ENCODE measurements around the gene TOMM7. TPM values are rescaled to one million over a fixed set of nuclear protein-coding genes. Genes with fewer than 3 reads are reported as not detected.

Gene TOMM7
- polyA plus RNA-seq, 2 of the 4 experiments (the other 2 are of a cell fraction): 526 to 685 TPM

GRCh38 chr7:22771872-22772228, 50.8 kb downstream of the TOMM7 start:
- Histone ChIP-seq H3K9me3 (no peaks in the 10 kb centered on the region), H3K4me3 (no peak overlapping the region), H3K4me1 (no peaks in the 10 kb centered on the region), H3K4me2 (no peak overlapping the region), H3K27ac (no peak overlapping the region)
- ATAC-seq: no peak
- ChIA-PET CTCF (interaction anchor here (1.7 kb wide), 1 partner anchor 211 kb away, joined by 3 read pairs; no protein-coding TSS in a partner anchor), POLR2A (no interaction called here)
- WGBS (ENCODE audit: missing lambda C conversion rate): 53% methylated on average over 4 of the region's 4 CpGs
- no peak for DNase-seq (ENCODE audit: low read depth in 1 of 2, low spot score in 1 of 2)
- no peak for TF ChIP-seq HEYL (CRISPR knock-in tag; IDR thresholded peaks at IDR 0.05)
- no peak for TF ChIP-seq ESRRA (IDR thresholded peaks at IDR 0.05; ENCODE audit: borderline replicate concordance, low read length)
- FAIRE-seq: no peak

- no peaks in the 10 kb centered on the region for H3K4me1 ChIP-seq
- H3K9me3 ChIP-seq: no peaks in the 10 kb centered on the region
- ChIA-PET POLR2A (no interaction called here), CTCF (no interaction called here)
- WGBS (ENCODE audit: missing lambda C conversion rate): 67% methylated on average over 1 of the region's 1 CpG
- ATAC-seq (no peak), FAIRE-seq (no peak), DNase-seq (ENCODE audit: low read depth in 1 of 2, low spot score in 1 of 2) (no peak)
- no peak overlapping the region for H3K4me2 ChIP-seq
- no peak overlapping the region for H3K4me3 ChIP-seq
- TF ChIP-seq CTCF (IDR thresholded peaks at IDR 0.05) (no peak), ZSCAN20 (CRISPR knock-in tag; IDR thresholded peaks at IDR 0.05) (no peak), KDM1A (IDR thresholded peaks at IDR 0.05; ENCODE audit: low read depth) (no peak), NPAS2 (CRISPR knock-in tag; IDR thresholded peaks at IDR 0.05; ENCODE audit: borderline replicate concordance) (no peak), POLR2AphosphoS2 (conservative IDR thresholded peaks at IDR 0.05; ENCODE audit: low read length) (no peak), BCL3 (IDR thresholded peaks at IDR 0.05) (no peak), ATOH8 (CRISPR knock-in tag; IDR thresholded peaks at IDR 0.05; ENCODE audit: low read depth) (no peak), E2F6 (IDR thresholded peaks at IDR 0.05; ENCODE audit: borderline replicate concordance, low read depth) (no peak), EP300 (IDR thresholded peaks at IDR 0.05) (no peak)
- no peak overlapping the region for H3K27ac ChIP-seq
Observed at GRCh38 chr7:22771194-22771871, 51.3 kb downstream of the TOMM7 start.

- DNase-seq (ENCODE audit: low read depth in 1 of 2, low spot score in 1 of 2): no peak
- TF ChIP-seq ELK1 (IDR thresholded peaks at IDR 0.05; ENCODE audit: low read depth, low read length) (no peak), HOXA7 (CRISPR knock-in tag; IDR thresholded peaks at IDR 0.05) (no peak), MYC (IDR thresholded peaks at IDR 0.05; ENCODE audit: borderline replicate concordance, low read length) (no peak), CBX2 (IDR thresholded peaks at IDR 0.05; ENCODE audit: borderline replicate concordance, low read depth) (no peak)
- no peak for FAIRE-seq
- no peaks in the 10 kb centered on the region for H3K4me1 ChIP-seq
- H3K27ac ChIP-seq: no peak overlapping the region
- H3K4me3 ChIP-seq: no peak overlapping the region
- POLR2A ChIA-PET: no interaction called here
- no peak overlapping the region for H3K4me2 ChIP-seq
- no peaks in the 10 kb centered on the region for H3K9me3 ChIP-seq
- CTCF ChIA-PET: interaction anchor here (1.3 to 2.1 kb wide), 3 partner anchors 16 to 39 kb away, joined by 4 to 5 read pairs (median 4); partner anchors contain the start of gene IL6
- no peak for ATAC-seq
- WGBS (ENCODE audit: missing lambda C conversion rate): 46% methylated on average over 4 of the region's 4 CpGs
Observed at GRCh38 chr7:22765609-22766008, 57.0 kb downstream of the TOMM7 start.

Small RNA genes within 50 kb of the gene (small RNA-seq; reads per million reads assigned to genes)
- 39.9 to 753 (median 230) reads per million in 6 experiments for gene SNORD93

Other genes starting within 250 kb of the TOMM7 start
- 1.3 and 2.3 TPM in 2 replicates for gene IL6, start 95.6 kb downstream of the TOMM7 start, polyA plus RNA-seq (2011; rRNA removed)
- 2.8 to 4.4 TPM (median 2.9 TPM) in 3 replicates for gene IL6, start 95.6 kb downstream of the TOMM7 start, polyA plus RNA-seq (2017; fragmentation: RNase III; extraction: RNeasy Plus Mini Kit Qiagen cat#74134 plus additional on column Dnase treatment)
- 13.5 and 16.8 TPM in 2 replicates for gene HYCC1, start 191.3 kb upstream of the TOMM7 start, polyA plus RNA-seq (2011; rRNA removed)
- gene HYCC1, start 191.3 kb upstream of the TOMM7 start, polyA plus RNA-seq (2017; fragmentation: RNase III; extraction: RNeasy Plus Mini Kit Qiagen cat#74134 plus additional on column Dnase treatment): 22.1 to 24.6 TPM (median 22.5 TPM) in 3 replicates